ENCODE data around the gene FAM193B.
A peak's percentile ranks its signal among the peaks of the same experiment; 100 is the strongest.

FAM193B gene

GRCh38 chr5:177495243-177496060 is 58.9 kb downstream of the FAM193B start:
- CTCF ChIA-PET = interaction anchor here (0.6 to 11.1 kb wide), 12 partner anchors 9 to 186 kb away, joined by 3 to 87 read pairs (median 6); partner anchors contain the start of gene DOK3
- POLR2A ChIA-PET = interaction anchor here (0.6 to 2.4 kb wide), 2 partner anchors 13 to 14 kb away, joined by 5 to 17 read pairs; partner anchors contain the start of gene DOK3
- peak; percentile 55 for DNase-seq (ENCODE audit: extremely low spot score)
- TF ChIP-seq CTCF (IDR thresholded peaks at IDR 0.05; ENCODE audit: control extremely low read depth, extremely low read depth, low read depth, missing control alignments) = no peak

- ChIA-PET CTCF (interaction anchor here (1.1 to 11.1 kb wide), 12 partner anchors 7 to 185 kb away, joined by 3 to 87 read pairs (median 8); no protein-coding TSS in a partner anchor), POLR2A (interaction anchor here (0.6 kb wide), 1 partner anchor 12 kb away, joined by 5 read pairs; no protein-coding TSS in a partner anchor)
- peak; percentile 20 for TF ChIP-seq CTCF (IDR thresholded peaks at IDR 0.05; ENCODE audit: control extremely low read depth, extremely low read depth, low read depth, missing control alignments)
- DNase-seq (ENCODE audit: extremely low spot score) = peak; percentile 67
These were observed 59.8 kb downstream of the FAM193B start for GRCh38 chr5:177494346-177495195.

- CTCF ChIA-PET = interaction anchor here (1.1 to 11.1 kb wide), 11 partner anchors 8 to 184 kb away, joined by 4 to 87 read pairs (median 11); no protein-coding TSS in a partner anchor
- POLR2A ChIA-PET = interaction anchor here (0.7 kb wide), 1 partner anchor 98 kb away, joined by 8 read pairs; the partner anchor contains the start of gene TMED9
- no peak for TF ChIP-seq CTCF (IDR thresholded peaks at IDR 0.05; ENCODE audit: control extremely low read depth, extremely low read depth, low read depth, missing control alignments)
- no peak for DNase-seq (ENCODE audit: extremely low spot score)
These were observed 60.5 kb downstream of the FAM193B start for GRCh38 chr5:177493795-177494345.

- ChIA-PET CTCF (interaction anchor here (0.7 to 11.1 kb wide), 12 partner anchors 9 to 183 kb away, joined by 3 to 87 read pairs (median 6); partner anchors contain the start of gene GRK6), POLR2A (no interaction called here)
- no peak for DNase-seq (ENCODE audit: extremely low spot score)
- TF ChIP-seq CTCF (IDR thresholded peaks at IDR 0.05; ENCODE audit: control extremely low read depth, extremely low read depth, low read depth, missing control alignments) = no peak
These were observed 61.5 kb downstream of the FAM193B start for GRCh38 chr5:177492841-177493240.

GRCh38 chr5:177491983-177492746 is 62.2 kb downstream of the FAM193B start:
- ChIA-PET CTCF (interaction anchor here (0.7 to 11.1 kb wide), 11 partner anchors 9 to 183 kb away, joined by 3 to 87 read pairs (median 7); partner anchors contain the start of gene GRK6), POLR2A (no interaction called here)
- no peak for TF ChIP-seq CTCF (IDR thresholded peaks at IDR 0.05; ENCODE audit: control extremely low read depth, extremely low read depth, low read depth, missing control alignments)
- DNase-seq (ENCODE audit: extremely low spot score) = no peak
